Measurements from ENCODE around the gene GFI1B.
"Not testable (repeated sequence)": the region's sequence is repeated elsewhere in the genome, so short reads cannot be mapped to it uniquely, and the experiment has no call there.

GFI1B gene

GRCh38 chr9:132978451-132979131 is at the start of gene GFI1B:
TSS of gene GFI1B (plus strand) at chr9:132978694. CDS start at chr9:132986679, 7,985 bp downstream.
- peak; percentile 34 for DNase-seq

- DNase-seq = no peak
Measured at GRCh38 chr9:132931178-132931735, 47.2 kb upstream of the GFI1B start.

GRCh38 chr9:132935026-132935425 is 43.5 kb upstream of the GFI1B start:
- no peak for DNase-seq

- no peak for DNase-seq
Measured at GRCh38 chr9:132937463-132937901, 41.0 kb upstream of the GFI1B start.

- no peak for DNase-seq
Measured at GRCh38 chr9:132939169-132939568, 39.3 kb upstream of the GFI1B start.

- DNase-seq = no peak
Measured at GRCh38 chr9:132942541-132943182, 35.8 kb upstream of the GFI1B start.

- no peak for DNase-seq
Measured at GRCh38 chr9:132943651-132944293, 34.7 kb upstream of the GFI1B start.

GRCh38 chr9:132944294-132945185 is 34.0 kb upstream of the GFI1B start, which contains the start of gene TSC1:
TSS of gene TSC1 (minus strand) at chr9:132944616. CDS start at chr9:132928872, 15,744 bp downstream.
- DNase-seq = peak; percentile 91

- no peak for DNase-seq
Measured at GRCh38 chr9:132945186-132946130, 33.0 kb upstream of the GFI1B start.

- DNase-seq = no peak
Measured at GRCh38 chr9:132946211-132946610, 32.3 kb upstream of the GFI1B start.

- DNase-seq = no peak
Measured at GRCh38 chr9:132946631-132947295, 31.7 kb upstream of the GFI1B start.

GRCh38 chr9:132947756-132948155 is 30.7 kb upstream of the GFI1B start:
- no peak for DNase-seq

- DNase-seq = no peak
Measured at GRCh38 chr9:132948482-132949050, 29.9 kb upstream of the GFI1B start.

- no peak for DNase-seq
Measured at GRCh38 chr9:132949709-132950108, 28.8 kb upstream of the GFI1B start.

- no peak for DNase-seq
Measured at GRCh38 chr9:132955123-132955522, 23.4 kb upstream of the GFI1B start.

GRCh38 chr9:132955768-132956167 is 22.7 kb upstream of the GFI1B start:
- no peak for DNase-seq

- DNase-seq = no peak
Measured at GRCh38 chr9:132957805-132958204, 20.7 kb upstream of the GFI1B start.

GRCh38 chr9:132961002-132961401 is 17.5 kb upstream of the GFI1B start:
- DNase-seq = no peak

- DNase-seq = no peak
Measured at GRCh38 chr9:132965478-132965877, 13.0 kb upstream of the GFI1B start.

- not testable (repeated sequence) for DNase-seq
Measured at GRCh38 chr9:132967908-132968307, 10.6 kb upstream of the GFI1B start.

All from MV-4-11 (cell line).